Epithelial cell of proximal tubule (primary cell): ENCODE results near the gene SMAD3. TPM values are rescaled to one million over a fixed set of nuclear protein-coding genes. Genes with fewer than 3 reads are reported as not detected.

Source experiments
- DNase-seq: peaks from one replicate; pipeline ENCODE4 v3.0.0-alpha.2; 2011; ENCODE audit warnings: low read depth
- H3K4me3 ChIP-seq: 2 replicates; pipeline ENCODE4 v1.5.1; 2011; ENCODE audit warnings: low read depth, mild to moderate bottlenecking, low read length
- CTCF ChIP-seq: conservative IDR thresholded peaks from 2 replicates; pipeline ENCODE4 v1.5.1; 2012; ENCODE audit warnings: low read depth, mild to moderate bottlenecking, low read length
- total RNA-seq: library from RNA; depleted of rRNA; stranded (reverse); fragments of >200 nt; gene quantifications from 2 replicates; pipeline ENCODE4 v1.2.3, GENCODE V29; 2015

Gene SMAD3
- total RNA-seq, 1 donor from 2014 or later, result 97.4 TPM

GRCh38 chr15:67103432-67103831, 38.0 kb downstream of the SMAD3 start:
- H3K4me3 ChIP-seq, result no peak overlapping the region
- TF ChIP-seq CTCF, result no peak
- DNase-seq, result no peak

GRCh38 chr15:67103869-67104268, 38.5 kb downstream of the SMAD3 start:
- no peak for DNase-seq
- no peak overlapping the region for H3K4me3 ChIP-seq
- no peak for TF ChIP-seq CTCF

GRCh38 chr15:67104510-67104909, 39.1 kb downstream of the SMAD3 start:
- TF ChIP-seq CTCF, result no peak
- H3K4me3 ChIP-seq, result no peak overlapping the region
- DNase-seq, result no peak

- peak; percentile 7 for TF ChIP-seq CTCF
- no peak overlapping the region for H3K4me3 ChIP-seq
- DNase-seq, result peak; percentile 90
These were observed 39.9 kb downstream of the SMAD3 start for GRCh38 chr15:67105065-67105951.

- TF ChIP-seq CTCF, result no peak
- H3K4me3 ChIP-seq, result no peak overlapping the region
- no peak for DNase-seq
These were observed 40.8 kb downstream of the SMAD3 start for GRCh38 chr15:67105991-67106763.

- DNase-seq, result no peak
- no peak overlapping the region for H3K4me3 ChIP-seq
- no peak for TF ChIP-seq CTCF
These were observed 41.3 kb downstream of the SMAD3 start for GRCh38 chr15:67106764-67107013.
